ENCODE results near the gene S1PR2.
"Not testable (repeated sequence)": the region's sequence is repeated elsewhere in the genome, so short reads cannot be mapped to it uniquely, and the experiment has no call there.

S1PR2 gene

GRCh38 chr19:10223488-10224213 lies 7.5 kb downstream of the S1PR2 start:
- DNase-seq: no peak

DNA sequence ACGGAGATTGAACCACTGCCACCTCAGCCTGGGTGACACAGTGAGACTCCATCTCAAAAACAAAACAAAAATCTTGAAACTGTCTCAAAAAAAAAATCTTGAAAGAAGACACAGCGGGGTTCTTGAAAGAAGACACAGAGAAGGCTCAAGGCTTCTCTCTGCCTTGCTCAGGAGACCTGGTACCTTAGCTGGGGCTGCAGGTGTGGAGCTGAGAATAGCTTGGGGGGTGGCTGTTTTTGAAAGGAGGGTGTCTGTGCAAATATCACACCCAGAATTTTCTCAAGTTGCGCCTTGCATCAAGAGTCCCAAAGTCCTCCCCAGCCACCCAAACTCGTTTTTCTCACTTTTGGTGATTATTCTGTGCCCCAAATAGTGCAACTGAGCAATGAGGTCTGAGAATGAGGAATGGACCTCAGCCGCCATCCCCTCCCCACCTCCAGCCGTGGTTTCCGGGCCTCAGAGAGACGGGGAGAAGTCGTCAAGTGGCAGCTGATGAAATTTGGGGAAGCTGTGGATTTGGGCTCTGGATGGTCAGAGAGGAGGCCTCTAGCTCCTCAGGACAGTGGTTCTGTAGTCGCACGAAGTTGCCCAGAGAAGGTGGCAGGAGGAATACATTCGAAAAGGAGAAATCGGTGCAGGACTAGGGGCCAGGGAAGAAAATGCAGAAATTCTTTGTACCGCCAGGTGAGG lies 8.8 kb downstream of the S1PR2 start:
- no peak for DNase-seq

- no peak for DNase-seq
Measured at GRCh38 chr19:10220695-10221094, 10.4 kb downstream of the S1PR2 start.

GRCh38 chr19:10219678-10220077 lies 11.5 kb downstream of the S1PR2 start:
- DNase-seq: peak; percentile 76

GRCh38 chr19:10217085-10217484 lies 14.0 kb downstream of the S1PR2 start:
- DNase-seq: no peak

GRCh38 chr19:10214784-10215183 lies 16.3 kb downstream of the S1PR2 start:
- DNase-seq: peak; percentile 74

DNA sequence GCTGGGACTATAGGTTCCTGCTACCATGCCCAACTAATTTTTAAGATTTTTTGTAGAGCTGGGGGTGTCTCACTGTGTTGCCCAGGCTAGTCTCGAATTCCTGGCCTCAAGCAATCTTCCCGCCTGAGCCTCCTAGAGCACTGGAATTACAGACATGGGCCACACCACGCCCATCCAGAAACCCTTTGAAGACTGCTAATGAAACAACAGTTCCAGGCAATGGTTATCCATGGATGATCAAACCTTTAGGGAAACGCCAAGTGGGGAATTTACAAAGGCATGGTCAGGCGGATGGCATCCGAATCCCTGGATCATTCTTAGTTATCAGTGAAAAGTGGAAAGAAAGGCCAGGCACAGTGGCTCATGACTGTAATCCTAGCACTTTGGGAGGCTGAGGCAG lies 19.4 kb downstream of the S1PR2 start:
- DNase-seq: no peak

DNA sequence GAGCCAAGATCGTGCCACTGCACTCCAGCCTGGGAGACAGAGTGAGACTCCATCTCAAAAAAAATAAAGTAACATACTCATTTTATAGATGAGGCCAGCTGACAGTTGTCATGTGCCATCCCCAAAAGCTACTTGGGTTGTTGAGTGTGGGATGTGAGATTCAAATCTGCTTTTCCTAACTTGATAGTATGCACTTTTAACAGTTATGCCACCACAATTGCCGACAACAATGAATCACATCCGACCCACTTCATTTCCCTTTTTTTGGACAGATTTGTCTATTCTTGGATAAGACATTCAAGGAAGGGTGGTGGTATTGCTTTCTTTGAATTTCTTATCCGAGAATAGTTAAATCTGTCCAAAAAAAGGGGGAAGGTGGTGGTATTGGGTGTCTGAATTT lies 20.1 kb downstream of the S1PR2 start:
- DNase-seq: no peak

GRCh38 chr19:10209315-10209714 lies 21.8 kb downstream of the S1PR2 start:
- DNase-seq: peak; percentile 26

- no peak for DNase-seq
Measured at GRCh38 chr19:10207026-10207425, 24.1 kb downstream of the S1PR2 start.

DNA sequence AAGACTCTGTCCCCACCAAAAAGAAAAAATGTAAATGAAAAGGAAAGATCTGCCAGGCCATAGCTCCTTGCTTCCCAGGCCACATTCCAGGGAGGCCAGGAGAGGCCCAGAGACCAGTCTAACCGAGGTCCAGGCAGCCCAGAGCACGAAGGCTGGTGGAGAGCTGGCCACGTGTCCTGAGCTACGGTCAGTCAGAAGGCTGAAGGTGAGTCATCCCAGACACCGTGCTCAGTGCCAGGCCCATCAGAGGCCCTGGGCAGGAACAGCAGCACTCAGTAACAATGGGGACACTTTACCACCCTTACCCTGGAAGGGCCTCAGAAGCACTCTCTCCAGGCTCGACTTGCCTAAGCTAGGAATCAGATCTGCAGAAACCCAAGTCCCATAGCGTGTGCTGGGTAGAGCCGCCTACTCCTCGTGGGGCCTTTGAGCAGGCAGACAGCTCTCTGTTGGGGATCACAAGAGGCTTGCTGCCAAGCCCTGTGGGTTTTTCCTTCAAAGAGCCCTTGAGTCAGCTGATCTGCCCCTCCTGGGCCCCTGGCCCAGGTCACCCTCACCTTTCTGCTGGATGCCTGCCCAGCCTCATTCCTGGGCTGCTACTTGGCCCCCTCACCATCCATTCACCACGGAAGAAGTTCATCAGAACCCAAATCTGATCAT lies 24.8 kb downstream of the S1PR2 start:
- DNase-seq: no peak

DNA sequence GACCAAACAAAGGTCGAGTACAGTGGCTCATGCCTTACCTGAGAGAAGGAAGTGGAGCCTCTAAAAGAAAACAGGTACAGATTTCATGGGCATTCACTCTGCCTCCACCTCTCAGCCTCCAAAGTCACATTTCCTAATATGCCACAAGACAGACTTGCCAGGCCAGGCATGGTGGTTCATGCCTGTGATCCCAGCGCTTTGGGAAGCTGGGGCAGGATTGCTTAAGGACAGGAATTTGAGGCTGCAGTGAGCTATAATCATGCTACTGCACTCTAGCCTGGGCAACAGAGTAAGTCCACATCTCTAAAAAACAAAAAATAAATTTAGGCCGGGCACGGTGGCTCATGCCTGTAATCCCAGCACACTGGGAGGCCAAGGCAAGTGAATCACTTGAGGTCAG lies 25.5 kb downstream of the S1PR2 start:
- DNase-seq: no peak

GRCh38 chr19:10203686-10204085 lies 27.4 kb downstream of the S1PR2 start:
- DNase-seq: no peak

GRCh38 chr19:10201176-10201575 lies 30.0 kb downstream of the S1PR2 start:
- no peak for DNase-seq

DNA sequence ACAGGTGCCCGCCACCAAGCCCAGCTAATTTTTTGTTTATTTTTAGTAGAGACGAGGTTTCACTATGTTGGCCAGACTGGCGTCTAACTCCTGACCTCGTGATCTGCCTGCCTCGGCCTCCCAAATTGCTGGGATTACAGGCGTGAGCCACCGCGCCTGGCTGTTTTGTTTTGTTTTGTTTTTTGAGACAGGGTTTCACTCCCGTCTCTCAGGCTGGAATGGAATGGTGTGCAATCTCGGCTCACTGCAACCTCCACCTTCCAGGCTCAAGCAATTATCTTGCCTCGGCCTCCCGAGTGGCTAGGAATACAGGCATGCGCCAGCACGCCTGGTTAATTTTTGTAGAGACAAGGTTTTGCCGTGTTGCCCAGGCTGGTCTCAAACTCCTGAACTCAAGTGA lies 31.0 kb downstream of the S1PR2 start:
- not testable (repeated sequence) for DNase-seq

GRCh38 chr19:10198889-10199644 lies 32.1 kb downstream of the S1PR2 start:
- DNase-seq: not testable (repeated sequence)

- no peak for DNase-seq
Measured at GRCh38 chr19:10195199-10195519, 36.0 kb downstream of the S1PR2 start.

DNA sequence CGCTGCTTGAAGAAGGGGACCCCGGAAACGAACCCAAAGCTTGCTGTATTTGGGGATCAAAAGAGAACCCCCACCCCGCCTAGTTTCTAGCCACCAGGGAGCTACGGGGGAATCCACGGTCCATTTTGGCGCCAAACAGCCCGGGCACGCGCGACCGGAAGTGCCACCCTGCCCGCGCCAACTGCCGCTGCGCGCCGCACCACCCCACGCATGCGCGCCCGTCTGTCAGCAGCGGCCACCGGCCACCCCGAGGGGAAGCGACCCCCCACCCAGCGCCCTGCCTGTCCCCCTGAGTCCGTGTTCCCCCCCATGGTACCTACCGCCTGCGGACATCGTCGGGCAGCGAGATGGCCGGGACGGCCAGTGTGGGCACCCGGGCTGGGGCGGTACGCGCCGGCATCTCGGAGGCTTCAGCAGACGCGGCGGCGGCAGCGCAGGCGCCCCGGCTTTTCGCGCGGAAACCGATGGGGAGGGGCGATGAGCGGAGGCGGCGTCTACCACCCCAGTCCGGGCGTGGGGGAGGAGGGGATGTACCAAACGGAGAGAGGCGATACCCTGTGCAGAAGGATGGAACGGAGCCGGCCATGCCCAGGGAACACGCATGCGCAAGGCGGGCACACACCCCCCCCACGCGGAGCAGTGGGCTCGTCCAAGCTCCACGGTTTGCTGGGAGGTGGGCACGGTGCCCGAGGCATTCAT lies 36.5 kb downstream of the S1PR2 start, which contains the start of gene DNMT1:
Gene DNMT1, minus strand, starts transcription at position 454 of the 699 bp plus-strand sequence. Its CDS starts 54 bp downstream, at position 400.
- peak; percentile 98 for DNase-seq

- peak; percentile 64 for DNase-seq
Measured at GRCh38 chr19:10193790-10194499, 37.2 kb downstream of the S1PR2 start.

DNA sequence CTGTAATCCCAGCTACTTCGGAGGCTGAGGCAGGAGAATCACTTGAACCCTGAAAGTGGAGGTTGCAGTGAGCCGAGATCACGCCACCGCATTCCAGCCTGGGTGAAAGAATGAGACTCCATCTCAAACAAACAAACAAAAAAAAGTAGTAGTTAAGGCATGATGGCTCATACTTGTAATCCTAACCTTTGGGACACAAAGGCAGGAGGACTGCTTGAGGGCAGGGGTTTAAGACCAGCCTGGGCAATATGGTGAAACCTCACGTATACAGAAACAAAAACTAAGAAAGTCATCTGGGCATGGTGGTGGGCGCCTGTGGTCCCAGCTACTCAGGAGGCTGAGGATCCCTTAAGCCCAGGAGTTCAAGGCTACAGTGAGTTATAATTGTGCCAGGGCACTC lies 38.2 kb downstream of the S1PR2 start:
- DNase-seq: no peak

- DNase-seq: peak; percentile 68
Measured at GRCh38 chr19:10191347-10191746, 39.8 kb downstream of the S1PR2 start.

- DNase-seq: no peak
Measured at GRCh38 chr19:10190026-10190425, 41.1 kb downstream of the S1PR2 start.

Data from fibroblast of skin of right biceps (primary cell).